ENCODE data around the gene SLC10A6. TPM values are rescaled to one million over a fixed set of nuclear protein-coding genes. Genes with fewer than 3 reads are reported as not detected.

Gene SLC10A6
- total RNA-seq, 1 donor from 2014 or later: 23.5 TPM

- Histone ChIP-seq H3K9me3 (no peaks in the 10 kb centered on the region), H3K36me3 (peaks cover 1 to 8% of the 10 kb centered on the region in 2 donors), H3K27me3 (no peaks in the 10 kb centered on the region), H3K4me1 (no peaks in the 10 kb centered on the region), H3K27ac (peak overlapping the region in 1 of 2 donors; percentile 7), H3K4me3 (no peak overlapping the region)
- intact Hi-C loops (cut with DNase I): no loop called here
- no peak for DNase-seq (ENCODE audit: low spot score in 2 of 2)
- no peak for TF ChIP-seq CTCF (IDR thresholded peaks at IDR 0.05)
Observed at GRCh38 chr4:86815653-86816052, 33.5 kb downstream of the SLC10A6 start.

DNA sequence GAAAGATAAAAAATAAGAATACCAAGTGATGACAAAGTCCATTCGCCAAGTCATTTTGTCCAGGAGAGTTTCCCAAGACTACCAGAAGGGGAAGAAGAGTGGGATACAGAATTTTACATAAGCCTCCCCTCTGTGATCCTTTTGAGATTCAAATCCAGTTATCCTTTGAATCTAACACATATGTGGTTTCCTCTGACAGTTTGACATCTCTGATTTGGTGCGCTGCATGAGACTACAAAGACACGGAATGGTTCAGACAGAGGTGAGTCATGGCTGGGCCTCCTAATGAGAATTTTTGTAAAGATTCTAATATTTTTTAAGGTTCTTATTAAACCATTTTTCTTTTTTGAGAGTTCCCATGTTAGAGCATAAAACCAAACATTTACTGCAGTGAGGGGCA, 38.3 kb downstream of the SLC10A6 start:
- Histone ChIP-seq H3K9me3 (no peaks in the 10 kb centered on the region), H3K4me1 (no peaks in the 10 kb centered on the region), H3K27me3 (no peaks in the 10 kb centered on the region), H3K36me3 (peaks cover 4 to 17% of the 10 kb centered on the region in 2 donors), H3K27ac (no peak overlapping the region), H3K4me3 (no peak overlapping the region)
- no peak for DNase-seq (ENCODE audit: low spot score in 2 of 2)
- intact Hi-C loops (cut with DNase I): no loop called here
- TF ChIP-seq CTCF (IDR thresholded peaks at IDR 0.05): no peak

- H3K27ac ChIP-seq: no peak overlapping the region
- no peaks in the 10 kb centered on the region for H3K4me1 ChIP-seq
- H3K27me3 ChIP-seq: no peaks in the 10 kb centered on the region
- no peaks in the 10 kb centered on the region for H3K9me3 ChIP-seq
- no peak for DNase-seq (ENCODE audit: low spot score in 2 of 2)
- intact Hi-C loops (cut with DNase I): no loop called here
- no peak overlapping the region for H3K4me3 ChIP-seq
- peaks cover 4 to 9% of the 10 kb centered on the region in 2 donors for H3K36me3 ChIP-seq
- no peak for TF ChIP-seq CTCF (IDR thresholded peaks at IDR 0.05)
Observed at GRCh38 chr4:86809809-86810208, 39.4 kb downstream of the SLC10A6 start.

GRCh38 chr4:86791126-86791525, 58.1 kb downstream of the SLC10A6 start:
- peaks cover 8 to 27% of the 10 kb centered on the region in 2 donors for H3K36me3 ChIP-seq
- TF ChIP-seq CTCF (IDR thresholded peaks at IDR 0.05): no peak
- intact Hi-C loops (cut with DNase I): no loop called here
- peaks cover 0 to 8% of the 10 kb centered on the region in 2 donors for H3K9me3 ChIP-seq
- H3K4me3 ChIP-seq: no peak overlapping the region
- DNase-seq (ENCODE audit: low spot score in 2 of 2): no peak
- H3K27me3 ChIP-seq: no peaks in the 10 kb centered on the region
- no peaks in the 10 kb centered on the region for H3K4me1 ChIP-seq
- H3K27ac ChIP-seq: no peak overlapping the region

DNA sequence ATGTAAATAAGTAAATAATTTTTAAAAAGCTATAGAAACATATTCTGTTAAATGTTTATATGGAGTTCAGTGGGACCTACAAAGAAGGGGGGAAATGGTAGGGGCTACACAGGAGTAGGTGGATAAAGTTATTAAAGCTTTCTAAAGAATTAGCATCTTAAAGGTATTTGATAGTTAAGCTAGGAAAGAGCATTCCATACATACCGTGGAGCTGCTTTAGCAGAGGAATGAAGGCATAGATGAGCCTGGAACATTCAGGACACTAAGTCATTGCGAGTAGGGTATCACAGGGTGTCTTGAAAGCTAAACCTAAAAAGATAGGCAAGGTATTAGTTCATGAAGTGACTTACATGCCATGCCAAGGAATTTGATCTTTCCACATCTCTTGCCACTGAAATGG, 60.4 kb downstream of the SLC10A6 start:
- Histone ChIP-seq H3K36me3 (peaks cover 8 to 27% of the 10 kb centered on the region in 2 donors), H3K9me3 (peaks cover 0 to 8% of the 10 kb centered on the region in 2 donors), H3K4me3 (no peak overlapping the region), H3K4me1 (no peaks in the 10 kb centered on the region), H3K27me3 (no peaks in the 10 kb centered on the region), H3K27ac (no peak overlapping the region)
- TF ChIP-seq CTCF (IDR thresholded peaks at IDR 0.05): no peak
- DNase-seq (ENCODE audit: low spot score in 2 of 2): no peak
- intact Hi-C loops (cut with DNase I): no loop called here

DNA sequence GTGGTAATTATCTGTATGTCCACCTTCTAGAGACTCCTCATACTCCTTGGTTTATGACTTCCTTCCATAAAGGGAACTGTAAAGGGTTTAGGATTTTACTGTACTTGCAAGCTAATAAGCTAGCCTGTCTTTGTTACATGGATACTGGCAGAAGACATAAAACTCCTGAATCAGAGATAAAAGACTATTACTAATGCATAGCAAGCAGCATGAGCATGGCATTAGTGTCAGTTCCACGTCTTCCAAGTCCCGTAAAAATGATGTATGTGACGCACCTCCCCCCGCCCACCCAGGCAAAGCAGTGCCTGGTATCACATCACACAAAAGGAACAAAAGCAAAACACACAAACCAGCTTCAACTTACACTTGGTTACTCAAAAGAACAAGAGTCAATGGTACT, 71.0 kb downstream of the SLC10A6 start:
- intact Hi-C loops (cut with DNase I): no loop called here
- Histone ChIP-seq H3K27ac (no peak overlapping the region), H3K9me3 (no peaks in the 10 kb centered on the region), H3K4me3 (no peak overlapping the region), H3K36me3 (peaks cover 0 to 12% of the 10 kb centered on the region in 2 donors), H3K4me1 (no peaks in the 10 kb centered on the region), H3K27me3 (no peaks in the 10 kb centered on the region)
- no peak for DNase-seq (ENCODE audit: low spot score in 2 of 2)
- TF ChIP-seq CTCF (IDR thresholded peaks at IDR 0.05): no peak
